ENCODE measurements around the gene TRMO. TPM values are rescaled to one million over a fixed set of nuclear protein-coding genes. Genes with fewer than 3 reads are reported as not detected.
"Not testable (repeated sequence)": the region's sequence is repeated elsewhere in the genome, so short reads cannot be mapped to it uniquely, and the experiment has no call there.

Gene TRMO
- total RNA-seq, 1 donor from 2014 or later: 32.4 TPM

- TF ChIP-seq CTCF (IDR thresholded peaks at IDR 0.05): no peak
- ChIA-PET CTCF (no interaction called here), POLR2A (no interaction called here)
- no peak for DNase-seq
- Mint-ChIP-seq H3K4me3 (no peak overlapping the region), H3K36me3 (ENCODE audit: low read depth) (no peaks in the 10 kb centered on the region), H3K9me3 (no peaks in the 10 kb centered on the region), H3K27ac (no peak overlapping the region), H3K4me1 (no peaks in the 10 kb centered on the region), H3K27me3 (peaks cover 7% of the 10 kb centered on the region)
- intact Hi-C loops (cut with micrococcal nuclease): no loop called here
- ATAC-seq (ENCODE audit: low read depth): no peak
Measured at GRCh38 chr9:97963232-97963631, 40.9 kb upstream of the TRMO start.

GRCh38 chr9:97962575-97962974 lies 40.3 kb upstream of the TRMO start:
- intact Hi-C loops (cut with micrococcal nuclease): no loop called here

GRCh38 chr9:97962136-97962535 lies 39.8 kb upstream of the TRMO start:
- Mint-ChIP-seq H3K9me3 (no peaks in the 10 kb centered on the region), H3K27me3 (peaks cover 7% of the 10 kb centered on the region), H3K4me1 (no peaks in the 10 kb centered on the region), H3K36me3 (ENCODE audit: low read depth) (no peaks in the 10 kb centered on the region), H3K4me3 (no peak overlapping the region), H3K27ac (no peak overlapping the region)
- CTCF ChIA-PET: no interaction called here
- DNase-seq (no peak), ATAC-seq (ENCODE audit: low read depth) (no peak)
- POLR2A ChIA-PET: no interaction called here
- no peak for TF ChIP-seq CTCF (IDR thresholded peaks at IDR 0.05)
- intact Hi-C loops (cut with micrococcal nuclease): no loop called here

More at GRCh38 chr9:97962575-97962974, 40.3 kb upstream of the TRMO start:
- no peak overlapping the region for H3K27ac Mint-ChIP-seq
- H3K4me3 Mint-ChIP-seq: no peak overlapping the region
- ATAC-seq (ENCODE audit: low read depth) (no peak), DNase-seq (no peak)
- TF ChIP-seq CTCF (IDR thresholded peaks at IDR 0.05): no peak
- H3K36me3 Mint-ChIP-seq (ENCODE audit: low read depth): no peaks in the 10 kb centered on the region
- no peaks in the 10 kb centered on the region for H3K4me1 Mint-ChIP-seq
- no peaks in the 10 kb centered on the region for H3K9me3 Mint-ChIP-seq
- POLR2A ChIA-PET: no interaction called here
- H3K27me3 Mint-ChIP-seq: peaks cover 7% of the 10 kb centered on the region
- CTCF ChIA-PET: no interaction called here

GRCh38 chr9:97961361-97961760 lies 39.1 kb upstream of the TRMO start:
- Mint-ChIP-seq H3K27ac (no peak overlapping the region), H3K9me3 (no peaks in the 10 kb centered on the region), H3K4me1 (no peaks in the 10 kb centered on the region), H3K36me3 (ENCODE audit: low read depth) (no peaks in the 10 kb centered on the region), H3K4me3 (no peak overlapping the region), H3K27me3 (peaks cover 6% of the 10 kb centered on the region)
- TF ChIP-seq CTCF (IDR thresholded peaks at IDR 0.05): no peak
- ChIA-PET POLR2A (no interaction called here), CTCF (no interaction called here)
- ATAC-seq (ENCODE audit: low read depth) (no peak), DNase-seq (no peak)
- intact Hi-C loops (cut with micrococcal nuclease): no loop called here

GRCh38 chr9:97960678-97961328 lies 38.5 kb upstream of the TRMO start:
- ATAC-seq (ENCODE audit: low read depth); H3K36me3 Mint-ChIP-seq (ENCODE audit: low read depth); DNase-seq; CTCF ChIA-PET; intact Hi-C loops (cut with micrococcal nuclease); H3K4me1 Mint-ChIP-seq; H3K27ac Mint-ChIP-seq; POLR2A ChIA-PET; H3K4me3 Mint-ChIP-seq; H3K27me3 Mint-ChIP-seq; H3K9me3 Mint-ChIP-seq: not testable (repeated sequence)

- ChIA-PET POLR2A (interaction anchor here (0.6 kb wide), 1 partner anchor 218 kb away, joined by 4 read pairs; no protein-coding TSS in a partner anchor), CTCF (no interaction called here)
- no peak for TF ChIP-seq CTCF (IDR thresholded peaks at IDR 0.05)
- no peaks in the 10 kb centered on the region for H3K9me3 Mint-ChIP-seq
- no peak overlapping the region for H3K27ac Mint-ChIP-seq
- ATAC-seq (ENCODE audit: low read depth) (no peak), DNase-seq (no peak)
- no peaks in the 10 kb centered on the region for H3K36me3 Mint-ChIP-seq (ENCODE audit: low read depth)
- no peaks in the 10 kb centered on the region for H3K4me1 Mint-ChIP-seq
- intact Hi-C loops (cut with micrococcal nuclease): no loop called here
- H3K27me3 Mint-ChIP-seq: peaks cover 2% of the 10 kb centered on the region
- no peak overlapping the region for H3K4me3 Mint-ChIP-seq
Measured at GRCh38 chr9:97959585-97959984, 37.3 kb upstream of the TRMO start.
